ENCODE results near the gene LDHA. TPM values are rescaled to one million over a fixed set of nuclear protein-coding genes. Genes with fewer than 3 reads are reported as not detected.

The LDHA gene
- total and polyA plus RNA-seq, 9 of the 15 experiments (the other 6 are each of a cell fraction or from before 2014, with no cell fraction given) = 535 to 3,001 (median 926) TPM

DNA sequence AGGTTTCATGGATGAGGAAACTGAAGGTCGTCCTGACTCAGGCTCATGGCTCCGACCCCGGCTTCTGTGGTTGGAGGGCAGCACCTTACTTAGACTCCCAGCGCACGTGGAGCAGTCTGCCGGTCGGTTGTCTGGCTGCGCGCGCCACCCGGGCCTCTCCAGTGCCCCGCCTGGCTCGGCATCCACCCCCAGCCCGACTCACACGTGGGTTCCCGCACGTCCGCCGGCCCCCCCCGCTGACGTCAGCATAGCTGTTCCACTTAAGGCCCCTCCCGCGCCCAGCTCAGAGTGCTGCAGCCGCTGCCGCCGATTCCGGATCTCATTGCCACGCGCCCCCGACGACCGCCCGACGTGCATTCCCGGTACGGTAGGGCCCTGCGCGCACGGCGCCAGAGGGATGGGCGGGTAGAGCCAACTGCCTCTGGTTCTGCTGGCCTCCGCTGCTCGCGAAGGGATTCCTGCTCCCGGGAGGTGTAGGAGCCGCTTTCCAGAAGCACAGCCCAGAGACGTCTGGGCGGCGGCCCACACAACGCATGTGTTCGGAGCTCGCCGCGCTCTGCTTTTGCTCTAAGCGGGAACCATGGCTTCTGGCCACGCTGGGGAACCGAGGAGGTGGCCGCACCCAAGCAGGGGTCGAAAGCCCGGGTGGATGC, at the start of gene LDHA (continued):
- TF ChIP-seq, protein P1, sequence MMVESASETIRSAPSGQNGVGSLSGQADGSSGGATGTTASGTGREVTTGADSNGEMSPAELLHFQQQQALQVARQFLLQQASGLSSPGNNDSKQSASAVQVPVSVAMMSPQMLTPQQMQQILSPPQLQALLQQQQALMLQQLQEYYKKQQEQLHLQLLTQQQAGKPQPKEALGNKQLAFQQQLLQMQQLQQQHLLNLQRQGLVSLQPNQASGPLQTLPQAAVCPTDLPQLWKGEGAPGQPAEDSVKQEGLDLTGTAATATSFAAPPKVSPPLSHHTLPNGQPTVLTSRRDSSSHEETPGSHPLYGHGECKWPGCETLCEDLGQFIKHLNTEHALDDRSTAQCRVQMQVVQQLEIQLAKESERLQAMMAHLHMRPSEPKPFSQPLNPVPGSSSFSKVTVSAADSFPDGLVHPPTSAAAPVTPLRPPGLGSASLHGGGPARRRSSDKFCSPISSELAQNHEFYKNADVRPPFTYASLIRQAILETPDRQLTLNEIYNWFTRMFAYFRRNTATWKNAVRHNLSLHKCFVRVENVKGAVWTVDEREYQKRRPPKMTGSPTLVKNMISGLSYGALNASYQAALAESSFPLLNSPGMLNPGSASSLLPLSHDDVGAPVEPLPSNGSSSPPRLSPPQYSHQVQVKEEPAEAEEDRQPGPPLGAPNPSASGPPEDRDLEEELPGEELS (CRISPR knock-in tag; IDR thresholded peaks at IDR 0.05; ENCODE audit: borderline replicate concordance) = peak; percentile 69; the same call in 1 of the 2 replicates

DNA sequence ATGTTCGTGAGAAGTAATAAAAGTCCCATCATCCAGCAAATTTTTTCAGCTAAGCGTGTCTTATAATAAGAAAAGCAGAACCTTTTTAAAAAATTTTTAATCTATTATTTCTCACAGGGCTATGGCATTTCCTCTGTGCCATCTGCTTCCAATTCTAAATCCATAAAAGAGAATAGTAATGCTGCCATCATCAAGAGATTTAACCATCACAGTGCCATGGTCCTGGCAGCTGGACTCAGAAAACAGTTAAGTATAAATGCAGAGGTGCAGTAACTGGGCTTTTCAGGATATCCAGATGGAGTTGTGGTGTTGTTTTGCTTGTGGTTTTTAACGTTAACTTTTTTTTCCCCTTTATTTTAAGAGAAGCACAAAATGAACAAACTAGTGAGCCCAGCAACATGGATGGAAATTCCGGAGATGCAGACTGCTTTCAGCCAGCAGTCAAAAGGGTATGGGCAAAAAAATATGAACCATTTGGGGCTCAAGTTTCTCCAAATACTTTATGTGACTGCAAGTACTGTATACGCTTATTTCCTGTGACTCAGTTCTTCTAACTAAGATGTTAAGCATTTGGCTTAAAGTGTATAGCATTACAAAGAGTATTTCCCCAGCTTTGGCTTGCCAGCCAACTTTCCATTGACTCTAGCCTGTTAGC, 46.8 kb upstream of the LDHA start:
- no peak overlapping the region for H3K4me3 ChIP-seq
- peaks cover 85% of the 10 kb centered on the region for H3K36me3 ChIP-seq (ENCODE audit: control insufficient read depth, insufficient read depth, low read length)
- H3K9me3 ChIP-seq (replicated peaks; ENCODE audit: control insufficient read depth, insufficient read depth, low read depth, low read length) = no peaks in the 10 kb centered on the region
- H3K27ac ChIP-seq (ENCODE audit: extremely low read depth, low read depth, low read length) = no peak overlapping the region
- no peaks in the 10 kb centered on the region for H3K79me2 ChIP-seq (ENCODE audit: control insufficient read depth, insufficient read depth, low read length)
- no peak overlapping the region for H3K9ac ChIP-seq (ENCODE audit: insufficient read depth in 1 of 2, low read depth in 2 of 2, low read length in 2 of 2)
- DNase-seq (ENCODE audit: extremely low read depth in 1 of 4, low spot score in 3 of 4) = no peak
- no peak overlapping the region for H3K4me2 ChIP-seq (ENCODE audit: insufficient read depth, low read length)
- no peak overlapping the region for H2AFZ ChIP-seq (ENCODE audit: low read depth, low read length)
- H3K4me1 ChIP-seq (replicated peaks in 1 of 2; ENCODE audit: control insufficient read depth in 2 of 2, insufficient read depth in 2 of 2, low read length in 2 of 2) = no peaks in the 10 kb centered on the region
- WGBS (ENCODE audit: insufficient coverage, low coverage, missing lambda C conversion rate) = 86% methylated on average over 5 of the region's 5 CpGs
- no peak for FAIRE-seq
- in situ Hi-C loops (cut with MboI) = no loop called here
- ATAC-seq = no peak
- ChIA-PET POLR2A (interaction anchor here (0.9 kb wide), 1 partner anchor 49 kb away, joined by 3 read pairs; no protein-coding TSS in a partner anchor), CTCF (ENCODE audit: low intra/inter-chr PET ratio) (no interaction called here)
- BruUV-seq (replicated peaks) = no TSS peak
- intact Hi-C loops (cut with micrococcal nuclease) = no loop called here
- no peaks in the 10 kb centered on the region for H3K9me1 ChIP-seq (ENCODE audit: control insufficient read depth, insufficient read depth, low read length)
- H4K20me1 ChIP-seq (replicated peaks; ENCODE audit: control insufficient read depth, insufficient read depth, low read length) = no peaks in the 10 kb centered on the region
- no peaks in the 10 kb centered on the region for H3K27me3 ChIP-seq (ENCODE audit: control insufficient read depth in 2 of 2, insufficient read depth in 2 of 2, low read length in 2 of 2)
- TF ChIP-seq ZNF41 (CRISPR knock-in tag; conservative IDR thresholded peaks at IDR 0.05) = no peak
- no peak for TF ChIP-seq SMARCB1 (IDR thresholded peaks at IDR 0.05; ENCODE audit: insufficient read length, low read depth)
- TF ChIP-seq MED1 (CRISPR knock-in tag; IDR thresholded peaks at IDR 0.05; ENCODE audit: borderline replicate concordance) = no peak
- TF ChIP-seq, protein P2, sequence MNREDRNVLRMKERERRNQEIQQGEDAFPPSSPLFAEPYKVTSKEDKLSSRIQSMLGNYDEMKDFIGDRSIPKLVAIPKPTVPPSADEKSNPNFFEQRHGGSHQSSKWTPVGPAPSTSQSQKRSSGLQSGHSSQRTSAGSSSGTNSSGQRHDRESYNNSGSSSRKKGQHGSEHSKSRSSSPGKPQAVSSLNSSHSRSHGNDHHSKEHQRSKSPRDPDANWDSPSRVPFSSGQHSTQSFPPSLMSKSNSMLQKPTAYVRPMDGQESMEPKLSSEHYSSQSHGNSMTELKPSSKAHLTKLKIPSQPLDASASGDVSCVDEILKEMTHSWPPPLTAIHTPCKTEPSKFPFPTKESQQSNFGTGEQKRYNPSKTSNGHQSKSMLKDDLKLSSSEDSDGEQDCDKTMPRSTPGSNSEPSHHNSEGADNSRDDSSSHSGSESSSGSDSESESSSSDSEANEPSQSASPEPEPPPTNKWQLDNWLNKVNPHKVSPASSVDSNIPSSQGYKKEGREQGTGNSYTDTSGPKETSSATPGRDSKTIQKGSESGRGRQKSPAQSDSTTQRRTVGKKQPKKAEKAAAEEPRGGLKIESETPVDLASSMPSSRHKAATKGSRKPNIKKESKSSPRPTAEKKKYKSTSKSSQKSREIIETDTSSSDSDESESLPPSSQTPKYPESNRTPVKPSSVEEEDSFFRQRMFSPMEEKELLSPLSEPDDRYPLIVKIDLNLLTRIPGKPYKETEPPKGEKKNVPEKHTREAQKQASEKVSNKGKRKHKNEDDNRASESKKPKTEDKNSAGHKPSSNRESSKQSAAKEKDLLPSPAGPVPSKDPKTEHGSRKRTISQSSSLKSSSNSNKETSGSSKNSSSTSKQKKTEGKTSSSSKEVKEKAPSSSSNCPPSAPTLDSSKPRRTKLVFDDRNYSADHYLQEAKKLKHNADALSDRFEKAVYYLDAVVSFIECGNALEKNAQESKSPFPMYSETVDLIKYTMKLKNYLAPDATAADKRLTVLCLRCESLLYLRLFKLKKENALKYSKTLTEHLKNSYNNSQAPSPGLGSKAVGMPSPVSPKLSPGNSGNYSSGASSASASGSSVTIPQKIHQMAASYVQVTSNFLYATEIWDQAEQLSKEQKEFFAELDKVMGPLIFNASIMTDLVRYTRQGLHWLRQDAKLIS (CRISPR knock-in tag; IDR thresholded peaks at IDR 0.05) = no peak
- TF ChIP-seq ZNF212 (CRISPR knock-in tag; IDR thresholded peaks at IDR 0.05) = no peak
- TF ChIP-seq LCOR (CRISPR knock-in tag; IDR thresholded peaks at IDR 0.05) = no peak
- TF ChIP-seq CHD1 (IDR thresholded peaks at IDR 0.05; ENCODE audit: low read length) = no peak
- TF ChIP-seq CBX2 (IDR thresholded peaks at IDR 0.05; ENCODE audit: insufficient read depth, low read length, poor library complexity, severe bottlenecking) = no peak
- no peak for TF ChIP-seq SLC30A9 (CRISPR knock-in tag; IDR thresholded peaks at IDR 0.05)
- TF ChIP-seq CREM (IDR thresholded peaks at IDR 0.05; ENCODE audit: low read depth) = no peak
- no peak for TF ChIP-seq PYGO2 (tag; IDR thresholded peaks at IDR 0.05)
- TF ChIP-seq SNIP1 (IDR thresholded peaks at IDR 0.05; ENCODE audit: low read depth) = no peak
- TF ChIP-seq SOX6 (IDR thresholded peaks at IDR 0.05) = no peak
- no peak for TF ChIP-seq SMAD1 (IDR thresholded peaks at IDR 0.05; ENCODE audit: low read depth, low read length, partially characterized antibody)
